ENCODE measurements around the gene SKA2. TPM values are rescaled to one million over a fixed set of nuclear protein-coding genes. Genes with fewer than 3 reads are reported as not detected.

Gene SKA2
- total and polyA plus RNA-seq, 2 of the 8 experiments (the other 6 are each of a cell fraction or from before 2014, with no cell fraction given) = 15.6 to 95.8 TPM

DNA sequence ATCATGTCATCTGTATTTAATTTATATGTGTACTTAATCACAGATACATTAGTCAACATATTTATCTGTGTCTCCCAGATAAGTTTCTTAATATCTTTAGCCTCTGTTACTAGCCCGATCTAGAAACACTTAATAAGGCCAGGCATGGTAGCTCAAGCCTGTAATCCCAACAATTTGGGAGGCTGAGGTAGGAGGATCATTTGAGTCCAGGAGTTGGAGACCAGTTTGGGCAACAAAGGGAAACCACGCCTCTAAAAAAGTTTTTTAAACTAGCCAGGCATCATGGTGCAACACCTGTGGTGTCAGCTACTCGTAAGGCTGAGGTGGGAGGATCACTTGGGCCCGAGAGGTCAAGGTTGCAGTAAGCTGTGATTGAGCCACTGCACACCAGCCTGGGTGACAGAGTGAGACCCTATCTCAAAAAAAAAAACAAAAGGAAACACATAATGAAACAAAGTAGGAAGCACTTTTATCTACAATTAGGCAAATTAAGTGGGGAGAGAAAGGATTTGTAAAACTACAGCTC, 9.4 kb downstream of the SKA2 start:
- no peak overlapping the region for H2BK5ac ChIP-seq (ENCODE audit: low read depth, low read length)
- DNase-seq (ENCODE audit: low read depth in 1 of 2, low spot score in 2 of 2) (no peak), FAIRE-seq (no peak)
- no peak overlapping the region for H3K4me2 ChIP-seq (ENCODE audit: insufficient read depth in 1 of 2, low read depth in 2 of 2, low read length in 2 of 2)
- no peak overlapping the region for H4K8ac ChIP-seq (ENCODE audit: extremely low read depth, insufficient read depth, low read length)
- H4K20me1 ChIP-seq (replicated peaks in 1 of 2; ENCODE audit: control insufficient read depth in 1 of 2, insufficient read depth in 2 of 2, low read length in 2 of 2) = peaks cover 4 to 6% of the 10 kb centered on the region in 2 experiments
- 75% methylated on average over 4 of the region's 4 CpGs; no CpG with 5 or more reads in 1 of the 2 experiments for WGBS, 2 experiments (ENCODE audit: extremely low coverage in 1 of 2, insufficient coverage in 1 of 2, insufficient read length in 1 of 2, insufficient replicate concordance in 2 of 2, low coverage in 1 of 2, low lambda C conversion rate in 2 of 2, missing lambda C conversion rate in 1 of 2)
- no peak overlapping the region for H2BK12ac ChIP-seq (ENCODE audit: low read depth, low read length)
- H3K4me3 ChIP-seq (ENCODE audit: extremely low read depth in 1 of 4, insufficient read depth in 2 of 4, low read depth in 3 of 4, low read length in 4 of 4) = no peak overlapping the region
- no peaks in the 10 kb centered on the region for H3K4me1 ChIP-seq (replicated peaks in 1 of 4; ENCODE audit: control insufficient read depth in 3 of 4, insufficient read depth in 4 of 4, low read length in 3 of 4)
- H2BK20ac ChIP-seq (ENCODE audit: low read length) = no peak overlapping the region
- POLR2A ChIA-PET (ENCODE audit: partially characterized antibody) = interaction anchor here (2.3 kb wide), 1 partner anchor 9 kb away, joined by 14 read pairs; the partner anchor contains the start of genes PRR11 and SKA2
- peaks cover 2% of the 10 kb centered on the region; the same call in 1 of the 2 replicates for H3K79me1 ChIP-seq (ENCODE audit: low read depth, low read length)
- peaks cover 0 to 3% (median 0%) of the 10 kb centered on the region in 4 experiments; a peak in 1 of 8 replicates for H3K36me3 ChIP-seq (ENCODE audit: control insufficient read depth in 2 of 4, insufficient read depth in 4 of 4, low read length in 3 of 4)
- H3K14ac ChIP-seq (ENCODE audit: insufficient read length) = no peak overlapping the region
- H3K18ac ChIP-seq (ENCODE audit: extremely low read depth, low read length) = no peak overlapping the region
- H3K23ac ChIP-seq (ENCODE audit: insufficient read length) = no peak overlapping the region
- H3K4ac ChIP-seq (replicated peaks; ENCODE audit: insufficient read length, low read depth, low read length) = no peak overlapping the region
- no peak overlapping the region for H3K27ac ChIP-seq (ENCODE audit: low read depth, low read length)
- H3K27me3 ChIP-seq (replicated peaks in 1 of 4; ENCODE audit: control insufficient read depth in 3 of 4, extremely low read depth in 1 of 4, insufficient read depth in 3 of 4, low read length in 3 of 4) = no peaks in the 10 kb centered on the region
- no peaks in the 10 kb centered on the region for H3K9me3 ChIP-seq (ENCODE audit: insufficient read depth in 2 of 2, low read depth in 1 of 2, low read length in 1 of 2)
- peaks cover 12 to 91% of the 10 kb centered on the region in 2 experiments for H3K79me2 ChIP-seq (ENCODE audit: control insufficient read depth in 1 of 2, insufficient read depth in 2 of 2, low read length in 2 of 2)
- H2BK15ac ChIP-seq (ENCODE audit: low read length) = no peak overlapping the region
- H2AK5ac ChIP-seq (ENCODE audit: low read depth, low read length) = no peak overlapping the region
- H3K23me2 ChIP-seq (ENCODE audit: low read depth, low read length) = peaks cover 1% of the 10 kb centered on the region; the same call in 1 of the 2 replicates
- H4K5ac ChIP-seq (ENCODE audit: insufficient read length, low read depth, low read length) = no peak overlapping the region
- H2AFZ ChIP-seq (ENCODE audit: low read length) = no peak overlapping the region
- H4K91ac ChIP-seq (replicated peaks; ENCODE audit: insufficient read length, low read length) = no peak overlapping the region
- no peak overlapping the region for H3K9ac ChIP-seq (replicated peaks in 1 of 4; ENCODE audit: extremely low read depth in 1 of 4, low read depth in 3 of 4, low read length in 3 of 4)
- no peak overlapping the region for H3K56ac ChIP-seq (replicated peaks; ENCODE audit: insufficient read length, low read depth, low read length)
- H2BK120ac ChIP-seq (replicated peaks; ENCODE audit: low read depth, low read length) = no peak overlapping the region
- CTCF ChIA-PET (ENCODE audit: partially characterized antibody) = interaction anchor here (0.6 kb wide), 1 partner anchor 64 kb away, joined by 3 read pairs; no protein-coding TSS in a partner anchor
- TF ChIP-seq EGR1 (IDR thresholded peaks at IDR 0.05; ENCODE audit: borderline replicate concordance, low read depth, low read length) (no peak), TCF12 (IDR thresholded peaks at IDR 0.05; ENCODE audit: low read depth, low read length) (no peak), EZH2 (IDR thresholded peaks at IDR 0.05; ENCODE audit: low read depth, low read length, severe bottlenecking) (no peak), NANOG (IDR thresholded peaks at IDR 0.05; ENCODE audit: insufficient read depth, low read depth, low read length, poor library complexity, severe bottlenecking) (no peak), CHD2 (IDR thresholded peaks at IDR 0.05; ENCODE audit: low read length) (no peak), JUN (IDR thresholded peaks at IDR 0.05; ENCODE audit: low read depth, low read length) (no peak), KDM1A (IDR thresholded peaks at IDR 0.05; ENCODE audit: borderline replicate concordance, low read length) (no peak), TBP (IDR thresholded peaks at IDR 0.05; ENCODE audit: low read depth, low read length) (no peak), SRF (IDR thresholded peaks at IDR 0.05; ENCODE audit: low read depth, low read length) (no peak), CREB1 (IDR thresholded peaks at IDR 0.05) (no peak), KDM5A (IDR thresholded peaks at IDR 0.05; ENCODE audit: low read length) (no peak), BRCA1 (IDR thresholded peaks at IDR 0.05; ENCODE audit: low read depth, low read length) (no peak), POLR2AphosphoS5 (IDR thresholded peaks at IDR 0.05; ENCODE audit: low read depth, low read length) (no peak)
- TF ChIP-seq, protein P1, sequence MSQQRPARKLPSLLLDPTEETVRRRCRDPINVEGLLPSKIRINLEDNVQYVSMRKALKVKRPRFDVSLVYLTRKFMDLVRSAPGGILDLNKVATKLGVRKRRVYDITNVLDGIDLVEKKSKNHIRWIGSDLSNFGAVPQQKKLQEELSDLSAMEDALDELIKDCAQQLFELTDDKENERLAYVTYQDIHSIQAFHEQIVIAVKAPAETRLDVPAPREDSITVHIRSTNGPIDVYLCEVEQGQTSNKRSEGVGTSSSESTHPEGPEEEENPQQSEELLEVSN (IDR thresholded peaks at IDR 0.05) = no peak
